Muscle of arm (tissue), 12 donors: ENCODE measurements around the gene DLG2. TPM values are rescaled to one million over a fixed set of nuclear protein-coding genes. Genes with fewer than 3 reads are reported as not detected.

Experiments
- DNase-seq: peaks from one replicate; pipeline ENCODE4 v3.0.0-alpha.2; 2013
- polyA plus RNA-seq, 12 donors: library from polyadenylated mRNA; unstranded; fragments of 120-200 nt; gene quantifications; one replicate each; pipeline ENCODE4 v1.2.1, GENCODE V29; 2013; ENCODE audit not compliant: insufficient read length in 12 of 12

DLG2 gene
- polyA plus RNA-seq, 12 donors = 8.3 to 18.2 (median 14.0) TPM; not detected in 1

- no peak for DNase-seq
Observed at GRCh38 chr11:84264066-84264465, 1363.1 kb downstream of the DLG2 start.

- DNase-seq = no peak
Observed at GRCh38 chr11:84261707-84262106, 1365.4 kb downstream of the DLG2 start.

DNA sequence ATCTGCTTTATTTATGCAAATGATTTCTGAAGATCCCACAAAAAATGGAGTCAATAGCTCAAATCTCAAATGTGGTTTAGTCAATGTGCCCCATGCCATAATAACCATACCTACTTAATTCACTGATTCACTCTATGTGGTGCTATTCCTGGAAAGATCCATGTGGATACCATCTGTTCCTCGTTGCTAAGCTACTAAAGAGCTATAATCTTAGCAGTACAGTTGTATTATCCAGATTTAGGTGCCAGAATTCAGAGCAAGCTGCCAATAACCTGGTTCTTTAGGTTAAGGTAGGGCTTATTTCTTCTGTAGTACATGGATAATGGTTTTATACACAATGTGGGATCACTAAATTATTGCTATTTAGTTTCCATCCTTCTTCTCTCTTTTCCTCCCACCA lies 1366.3 kb downstream of the DLG2 start:
- no peak for DNase-seq

DNA sequence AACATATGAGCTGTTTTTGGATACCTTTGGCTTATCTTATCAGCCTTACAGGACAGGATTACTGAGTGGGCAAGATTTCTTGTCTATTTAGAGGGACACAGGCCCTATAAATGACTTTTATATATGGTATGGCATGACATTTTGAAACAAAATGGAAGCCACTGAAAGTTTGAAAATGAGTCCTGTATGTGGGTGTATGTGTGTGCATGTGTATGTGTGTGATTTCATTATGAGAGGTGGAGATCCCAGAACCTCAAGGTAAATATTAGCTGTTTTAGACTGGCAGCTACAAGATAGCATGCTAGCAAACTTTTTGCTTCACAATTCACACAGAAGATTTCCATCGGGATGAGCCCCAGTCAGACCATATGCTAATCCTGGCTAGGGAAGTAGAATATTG lies 1370.5 kb downstream of the DLG2 start:
- DNase-seq = no peak

- DNase-seq = no peak
Observed at GRCh38 chr11:84255483-84255882, 1371.7 kb downstream of the DLG2 start.

- DNase-seq = no peak
Observed at GRCh38 chr11:84250834-84251613, 1376.1 kb downstream of the DLG2 start.

- DNase-seq = no peak
Observed at GRCh38 chr11:84249344-84250135, 1377.6 kb downstream of the DLG2 start.

DNA sequence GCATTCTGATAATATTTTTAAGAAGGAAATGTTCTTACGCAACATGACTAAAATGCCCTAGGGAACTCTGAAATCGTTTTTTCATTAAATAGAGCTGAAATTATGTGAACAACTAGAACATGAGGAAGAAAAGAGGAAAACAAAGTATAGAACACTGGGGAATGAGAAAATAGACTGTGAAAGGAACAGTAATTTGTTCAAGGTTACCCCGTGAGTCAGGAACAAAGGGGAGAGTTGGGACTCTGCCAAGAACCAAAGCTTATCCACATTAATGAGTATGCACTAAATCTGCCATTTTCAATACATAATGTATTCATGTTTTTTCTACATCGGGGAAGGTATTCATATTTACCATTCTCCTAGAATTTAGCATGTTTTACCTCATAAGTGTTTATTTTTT lies 1379.2 kb downstream of the DLG2 start:
- no peak for DNase-seq

GRCh38 chr11:84247129-84247528 lies 1380.0 kb downstream of the DLG2 start:
- no peak for DNase-seq

DNA sequence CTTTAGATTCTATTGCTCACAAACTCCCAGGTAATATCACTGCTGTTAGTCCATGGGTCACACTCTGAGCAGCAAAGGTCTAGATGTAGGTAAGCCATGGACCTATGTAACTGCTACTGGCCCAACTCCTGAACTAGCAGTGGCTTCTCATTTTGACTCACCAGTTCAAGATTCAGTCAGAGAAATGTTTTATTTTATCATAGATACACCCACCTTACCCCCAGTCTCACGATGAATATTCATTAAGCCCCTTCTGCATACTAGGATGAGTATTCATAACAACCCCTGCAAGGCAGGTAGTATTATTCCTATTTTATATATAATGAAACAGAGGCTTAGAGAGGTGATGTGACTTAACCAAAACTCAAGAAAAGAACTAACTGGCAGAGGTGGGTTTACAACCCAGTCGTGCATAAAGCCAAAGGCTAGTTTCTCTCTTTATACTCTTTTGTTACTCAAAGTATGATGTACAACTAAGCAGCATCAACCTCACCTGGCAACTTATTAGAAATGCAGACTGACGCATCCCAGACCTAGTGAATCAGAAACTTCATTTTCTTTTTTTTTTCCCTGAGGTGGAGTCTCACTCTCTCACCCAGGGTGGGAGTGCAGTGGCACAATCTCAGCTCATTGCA lies 1383.4 kb downstream of the DLG2 start:
- no peak for DNase-seq

- DNase-seq = no peak
Observed at GRCh38 chr11:84241343-84242131, 1385.6 kb downstream of the DLG2 start.

DNA sequence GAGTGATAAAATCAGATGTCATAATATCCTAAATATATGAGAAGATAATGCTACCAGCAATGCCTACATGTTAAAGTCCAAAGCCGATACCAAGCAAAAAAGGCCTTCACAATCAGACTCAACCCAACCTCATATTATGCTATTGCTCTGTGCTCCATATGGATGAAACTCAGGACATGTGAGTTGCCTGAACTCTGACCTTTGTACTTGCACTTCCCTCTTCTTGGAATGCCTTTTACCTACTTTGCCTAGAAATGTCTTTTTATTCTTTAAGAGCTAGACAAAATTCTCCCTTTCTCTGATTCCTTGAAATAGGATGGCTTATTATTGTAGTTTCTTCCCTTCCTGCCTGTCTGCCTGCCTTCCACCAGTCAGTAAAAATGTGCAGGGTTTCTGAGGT lies 1386.3 kb downstream of the DLG2 start:
- DNase-seq = no peak

DNA sequence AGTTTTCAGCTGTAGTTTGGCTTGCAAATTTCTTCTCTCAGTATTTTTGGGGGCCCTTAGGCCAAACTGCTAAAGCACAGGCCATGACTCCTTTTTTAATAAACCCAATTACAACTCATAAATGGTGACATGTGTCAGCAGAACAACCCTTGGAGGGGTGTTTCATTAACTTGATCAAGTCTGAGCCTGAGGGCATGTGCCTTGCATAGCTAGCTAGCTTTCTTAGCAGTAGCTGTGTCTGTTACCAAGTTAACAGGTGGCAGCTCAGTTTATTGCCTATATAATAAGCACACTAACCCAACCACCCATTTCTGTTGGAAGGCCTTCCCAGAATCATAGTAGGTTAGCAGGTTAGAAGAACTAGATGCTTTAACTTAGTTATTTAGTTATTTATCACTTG lies 1390.7 kb downstream of the DLG2 start:
- no peak for DNase-seq

GRCh38 chr11:84234462-84235202 lies 1392.5 kb downstream of the DLG2 start:
- DNase-seq = no peak

DNA sequence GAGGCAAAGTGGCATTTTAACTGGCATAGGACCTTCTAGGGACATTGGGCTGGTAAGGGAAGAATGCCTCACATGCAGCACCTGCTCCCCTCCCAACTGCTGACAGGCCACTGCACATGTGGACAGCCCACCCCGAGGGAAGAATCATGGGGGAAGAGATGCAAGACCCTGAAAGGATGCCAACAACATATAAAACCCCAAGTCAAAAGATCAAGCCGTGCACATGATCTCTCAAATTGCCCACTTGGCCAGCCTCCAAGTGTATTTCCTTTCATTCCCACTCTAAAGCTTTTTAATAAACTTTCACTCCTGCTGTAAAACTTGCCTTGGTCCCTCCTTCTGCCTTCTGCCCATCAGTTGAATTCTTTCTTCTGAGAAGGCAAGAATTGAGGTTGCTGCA lies 1393.1 kb downstream of the DLG2 start:
- DNase-seq = no peak

DNA sequence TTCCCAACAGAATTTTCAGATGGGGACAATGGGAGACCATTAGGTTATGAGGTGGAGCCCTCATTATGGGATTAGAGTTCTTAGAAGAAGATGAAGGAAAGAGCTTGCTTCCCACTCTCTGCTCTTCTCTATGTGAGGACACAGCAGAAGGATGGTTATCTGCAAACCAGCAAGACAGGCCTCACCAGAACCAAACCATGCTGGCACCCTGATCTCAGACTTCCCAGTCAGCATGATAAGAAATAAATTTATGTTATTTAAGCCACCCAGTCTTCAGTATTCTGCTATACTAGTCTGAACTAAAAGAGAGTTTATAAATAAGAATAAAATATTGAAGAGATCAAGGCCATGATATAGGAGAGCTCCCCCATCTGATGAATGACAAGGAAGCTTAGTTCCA lies 1394.6 kb downstream of the DLG2 start:
- DNase-seq = no peak

- DNase-seq = no peak
Observed at GRCh38 chr11:84230402-84230801, 1396.7 kb downstream of the DLG2 start.

- no peak for DNase-seq
Observed at GRCh38 chr11:84227970-84228665, 1399.0 kb downstream of the DLG2 start.

- DNase-seq = no peak
Observed at GRCh38 chr11:84224042-84224441, 1403.1 kb downstream of the DLG2 start.

DNA sequence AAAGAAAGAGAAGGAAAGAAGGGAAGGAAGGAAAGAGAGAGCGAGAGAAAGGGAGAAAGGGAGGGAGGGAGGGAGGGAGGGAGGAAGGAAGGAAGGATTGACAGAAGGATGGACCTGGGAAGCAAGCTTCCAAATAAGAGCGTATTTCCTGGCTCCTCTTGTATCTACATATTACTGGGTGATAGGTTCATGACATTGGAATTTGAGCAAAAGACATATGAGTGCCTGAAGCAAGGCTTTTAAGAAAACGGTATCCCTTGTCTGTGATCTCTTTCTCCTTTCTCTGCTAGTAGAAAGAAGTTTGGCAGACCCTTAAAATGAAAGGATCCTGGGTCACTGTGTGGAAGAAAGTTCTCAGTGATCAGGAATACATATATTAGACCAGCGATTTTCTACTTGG lies 1408.8 kb downstream of the DLG2 start:
- no peak for DNase-seq

GRCh38 chr11:84215672-84216071 lies 1411.5 kb downstream of the DLG2 start:
- DNase-seq = no peak
